ENCODE data around the gene SMYD2. TPM values are rescaled to one million over a fixed set of nuclear protein-coding genes. Genes with fewer than 3 reads are reported as not detected.

The SMYD2 gene
- total and polyA plus RNA-seq, 2 donors from 2014 or later: 28.9 to 42.9 TPM

DNA sequence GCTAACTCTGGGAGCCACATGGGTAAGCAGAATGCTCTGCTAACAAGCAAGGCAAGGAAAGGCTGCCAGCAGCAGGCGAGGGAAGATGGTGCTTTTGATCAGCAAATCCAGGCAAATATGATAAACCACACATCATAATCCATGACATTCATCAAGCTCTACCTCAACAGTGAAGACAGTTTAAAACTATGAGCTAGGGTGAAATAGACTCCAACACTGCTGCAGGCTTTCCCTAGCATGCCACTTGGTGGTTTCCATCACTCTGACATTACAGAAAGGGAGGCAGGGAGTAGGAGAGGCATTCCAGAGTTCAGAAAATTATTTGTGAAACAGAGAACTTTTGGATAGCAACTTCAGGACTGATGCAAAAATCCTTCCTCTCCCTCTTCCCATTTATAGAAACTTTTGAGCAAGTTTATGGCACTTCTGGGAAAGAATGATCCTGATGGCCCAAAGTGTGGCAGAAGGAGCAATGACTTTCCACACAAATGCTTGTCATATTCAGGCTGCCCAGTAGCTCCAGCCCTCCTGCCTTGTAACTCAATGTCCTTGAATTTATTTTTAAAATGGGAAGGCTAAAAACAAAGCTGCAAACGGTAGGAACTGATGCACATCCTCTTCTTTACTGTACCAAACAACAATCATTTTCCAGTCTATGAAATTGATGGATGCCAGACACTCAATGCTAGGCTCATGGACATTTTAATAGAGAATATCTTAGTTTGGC, 70.8 kb downstream of the SMYD2 start:
- FAIRE-seq (no peak), DNase-seq (no peak)
- no peaks in the 10 kb centered on the region for H3K9me3 ChIP-seq (ENCODE audit: control insufficient read depth in 2 of 3, insufficient read depth in 1 of 3, low read length in 3 of 3)
- H3K36me3 ChIP-seq (ENCODE audit: control insufficient read depth in 2 of 3, insufficient read depth in 3 of 3, low read length in 3 of 3): peaks cover 0 to 16% (median 11%) of the 10 kb centered on the region in 3 donors
- intact Hi-C loops (cut with DNase I): no loop called here
- H3K9ac ChIP-seq (ENCODE audit: low read length in 3 of 3): no peak overlapping the region
- H3K4me3 ChIP-seq (ENCODE audit: low read length in 3 of 3): no peak overlapping the region
- H3K4me1 ChIP-seq (ENCODE audit: control insufficient read depth in 2 of 3, insufficient read depth in 2 of 3, low read depth in 1 of 3, low read length in 3 of 3): no peaks in the 10 kb centered on the region
- TF ChIP-seq, protein P1, sequence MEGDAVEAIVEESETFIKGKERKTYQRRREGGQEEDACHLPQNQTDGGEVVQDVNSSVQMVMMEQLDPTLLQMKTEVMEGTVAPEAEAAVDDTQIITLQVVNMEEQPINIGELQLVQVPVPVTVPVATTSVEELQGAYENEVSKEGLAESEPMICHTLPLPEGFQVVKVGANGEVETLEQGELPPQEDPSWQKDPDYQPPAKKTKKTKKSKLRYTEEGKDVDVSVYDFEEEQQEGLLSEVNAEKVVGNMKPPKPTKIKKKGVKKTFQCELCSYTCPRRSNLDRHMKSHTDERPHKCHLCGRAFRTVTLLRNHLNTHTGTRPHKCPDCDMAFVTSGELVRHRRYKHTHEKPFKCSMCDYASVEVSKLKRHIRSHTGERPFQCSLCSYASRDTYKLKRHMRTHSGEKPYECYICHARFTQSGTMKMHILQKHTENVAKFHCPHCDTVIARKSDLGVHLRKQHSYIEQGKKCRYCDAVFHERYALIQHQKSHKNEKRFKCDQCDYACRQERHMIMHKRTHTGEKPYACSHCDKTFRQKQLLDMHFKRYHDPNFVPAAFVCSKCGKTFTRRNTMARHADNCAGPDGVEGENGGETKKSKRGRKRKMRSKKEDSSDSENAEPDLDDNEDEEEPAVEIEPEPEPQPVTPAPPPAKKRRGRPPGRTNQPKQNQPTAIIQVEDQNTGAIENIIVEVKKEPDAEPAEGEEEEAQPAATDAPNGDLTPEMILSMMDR (IDR thresholded peaks at IDR 0.05; ENCODE audit: borderline replicate concordance, extremely low read depth, insufficient read depth): no peak
- H3K27ac ChIP-seq (ENCODE audit: low read depth in 2 of 2, low read length in 2 of 2): no peak overlapping the region
- no peaks in the 10 kb centered on the region for H3K27me3 ChIP-seq (ENCODE audit: control insufficient read depth, insufficient read depth, low read length)

DNA sequence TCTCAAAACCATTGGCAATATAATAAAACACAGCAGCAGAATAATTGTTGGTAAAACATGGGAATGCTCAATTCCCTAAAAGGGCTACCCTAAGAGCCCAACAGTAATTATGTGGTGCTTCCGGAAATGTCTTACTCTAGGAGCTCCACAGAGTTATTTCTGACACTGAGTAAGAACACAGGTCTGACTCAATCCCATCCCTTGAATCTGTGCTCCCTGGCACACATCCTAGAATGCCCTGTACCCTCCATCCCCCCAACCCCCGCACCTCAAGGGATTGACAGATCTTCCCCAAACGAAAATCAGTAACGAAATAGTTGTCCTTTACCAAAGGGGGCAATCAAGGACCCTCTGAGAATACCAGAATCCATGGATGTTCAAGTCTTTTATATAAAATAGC, 71.9 kb downstream of the SMYD2 start:
- Histone ChIP-seq H3K4me1 (ENCODE audit: control insufficient read depth in 2 of 3, insufficient read depth in 2 of 3, low read depth in 1 of 3, low read length in 3 of 3) (no peaks in the 10 kb centered on the region), H3K27me3 (ENCODE audit: control insufficient read depth, insufficient read depth, low read length) (no peaks in the 10 kb centered on the region), H3K36me3 (ENCODE audit: control insufficient read depth in 2 of 3, insufficient read depth in 3 of 3, low read length in 3 of 3) (peaks cover 0 to 22% (median 15%) of the 10 kb centered on the region in 3 donors), H3K27ac (ENCODE audit: low read depth in 2 of 2, low read length in 2 of 2) (no peak overlapping the region), H3K9ac (ENCODE audit: low read length in 3 of 3) (no peak overlapping the region), H3K9me3 (ENCODE audit: control insufficient read depth in 2 of 3, insufficient read depth in 1 of 3, low read length in 3 of 3) (no peaks in the 10 kb centered on the region), H3K4me3 (ENCODE audit: low read length in 3 of 3) (no peak overlapping the region)
- DNase-seq: no peak
- TF ChIP-seq, protein P1 (IDR thresholded peaks at IDR 0.05; ENCODE audit: borderline replicate concordance, extremely low read depth, insufficient read depth): no peak
- intact Hi-C loops (cut with DNase I): no loop called here
- FAIRE-seq: no peak

DNA sequence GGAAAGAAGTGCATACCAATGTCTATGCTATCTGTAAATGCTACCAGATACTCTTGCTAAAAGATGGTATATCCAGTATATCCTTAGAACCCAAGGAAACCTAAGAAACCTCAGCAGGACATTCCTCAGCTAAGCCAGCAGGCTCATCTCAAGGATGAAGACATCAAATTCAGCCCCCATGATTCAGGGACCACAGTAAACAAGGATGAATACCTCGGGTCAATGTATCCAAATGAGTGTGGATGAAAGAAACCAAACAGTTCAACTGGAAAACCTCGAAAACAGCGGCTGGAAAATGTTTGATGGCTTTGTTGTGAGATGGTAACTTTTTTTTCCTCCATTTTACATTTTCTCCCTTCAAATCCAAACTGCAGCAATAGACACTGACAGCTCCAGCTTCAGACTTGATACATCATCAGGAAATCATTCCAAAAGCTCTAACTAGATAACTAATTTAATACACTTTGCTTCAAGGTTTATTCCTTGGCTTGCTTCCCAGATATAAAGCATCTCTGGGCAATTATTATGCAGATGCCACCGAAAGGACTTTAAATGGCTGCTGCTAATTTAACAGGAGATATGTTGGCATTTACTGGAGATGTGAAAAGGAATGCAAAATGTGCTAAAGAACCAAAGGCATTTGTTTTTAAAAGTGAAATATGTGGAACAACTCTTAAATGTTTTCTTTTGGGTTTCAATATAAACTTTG, 73.6 kb downstream of the SMYD2 start:
- Histone ChIP-seq H3K27ac (ENCODE audit: low read depth in 2 of 2, low read length in 2 of 2) (no peak overlapping the region), H3K9ac (ENCODE audit: low read length in 3 of 3) (no peak overlapping the region), H3K4me3 (ENCODE audit: low read length in 3 of 3) (no peak overlapping the region), H3K4me1 (ENCODE audit: control insufficient read depth in 2 of 3, insufficient read depth in 2 of 3, low read depth in 1 of 3, low read length in 3 of 3) (no peaks in the 10 kb centered on the region), H3K9me3 (ENCODE audit: control insufficient read depth in 2 of 3, insufficient read depth in 1 of 3, low read length in 3 of 3) (no peaks in the 10 kb centered on the region), H3K36me3 (ENCODE audit: control insufficient read depth in 2 of 3, insufficient read depth in 3 of 3, low read length in 3 of 3) (peaks cover 0 to 23% (median 11%) of the 10 kb centered on the region in 3 donors), H3K27me3 (ENCODE audit: control insufficient read depth, insufficient read depth, low read length) (no peaks in the 10 kb centered on the region)
- intact Hi-C loops (cut with DNase I): no loop called here
- TF ChIP-seq, protein P1 (IDR thresholded peaks at IDR 0.05; ENCODE audit: borderline replicate concordance, extremely low read depth, insufficient read depth): no peak
- DNase-seq (no peak), FAIRE-seq (no peak)

Measured in kidney (tissue), 14 donors.